Activated CD4-positive, alpha-beta T cell treated with anti-CD3 and anti-CD28 coated beads, Interleukin-2, amount 10 ng/mL, durations not matched to agents 24 days and 14 days (primary cell): ENCODE results near the gene MSX2. TPM values are rescaled to one million over a fixed set of nuclear protein-coding genes. Genes with fewer than 3 reads are reported as not detected.

Source experiments
- DNase-seq: peaks from one replicate; pipeline ENCODE4 v3.0.0; 2022
- H3K27ac Mint-ChIP-seq: one replicate; pipeline ENCODE4 v1.8.0; 2022; ENCODE audit warnings: mild to moderate bottlenecking, mixed read lengths
- H3K27me3 Mint-ChIP-seq: one replicate; pipeline ENCODE4 v1.8.0; 2022; ENCODE audit warnings: mixed read lengths
- H3K36me3 Mint-ChIP-seq: one replicate; pipeline ENCODE4 v1.8.0; 2022; ENCODE audit warnings: low read depth, mild to moderate bottlenecking, mixed read lengths
- H3K4me1 Mint-ChIP-seq: one replicate; pipeline ENCODE4 v1.8.0; 2021; ENCODE audit warnings: mixed read lengths
- H3K4me3 Mint-ChIP-seq: one replicate; pipeline ENCODE4 v1.8.0; 2022; ENCODE audit warnings: mild to moderate bottlenecking, moderate library complexity, mixed read lengths
- H3K9me3 Mint-ChIP-seq: one replicate; pipeline ENCODE4 v1.8.0; 2021; ENCODE audit warnings: mixed read lengths
- intact Hi-C: fragments of 100-400 bp; cut with micrococcal nuclease; formaldehyde crosslinking; loops from one replicate; pipeline ENCODE4 v1.15.1; 2023
- total RNA-seq: library from RNA; stranded (reverse); gene quantifications from 2 replicates; pipeline ENCODE4 v1.2.3, GENCODE V29; 2022

Gene MSX2
- total RNA-seq, 1 donor from 2014 or later = not detected

GRCh38 chr5:174699131-174699530 lies 25.3 kb upstream of the MSX2 start:
- Mint-ChIP-seq H3K27ac (no peak overlapping the region), H3K4me3 (no peak overlapping the region), H3K4me1 (no peaks in the 10 kb centered on the region), H3K9me3 (no peaks in the 10 kb centered on the region), H3K36me3 (no peaks in the 10 kb centered on the region), H3K27me3 (peaks cover 10% of the 10 kb centered on the region)
- intact Hi-C loops = no loop called here
- DNase-seq = no peak

- no peak overlapping the region for H3K27ac Mint-ChIP-seq
- no peak overlapping the region for H3K4me3 Mint-ChIP-seq
- intact Hi-C loops = no loop called here
- no peaks in the 10 kb centered on the region for H3K4me1 Mint-ChIP-seq
- no peaks in the 10 kb centered on the region for H3K9me3 Mint-ChIP-seq
- H3K36me3 Mint-ChIP-seq = no peaks in the 10 kb centered on the region
- H3K27me3 Mint-ChIP-seq = no peaks in the 10 kb centered on the region
- DNase-seq = no peak
Measured at GRCh38 chr5:174706997-174707572, 17.3 kb upstream of the MSX2 start.

GRCh38 chr5:174707671-174708070 lies 16.7 kb upstream of the MSX2 start:
- Mint-ChIP-seq H3K9me3 (no peaks in the 10 kb centered on the region), H3K4me1 (no peaks in the 10 kb centered on the region), H3K4me3 (no peak overlapping the region), H3K36me3 (no peaks in the 10 kb centered on the region), H3K27me3 (no peaks in the 10 kb centered on the region), H3K27ac (no peak overlapping the region)
- DNase-seq = no peak
- intact Hi-C loops = no loop called here

- Mint-ChIP-seq H3K4me1 (no peaks in the 10 kb centered on the region), H3K36me3 (no peaks in the 10 kb centered on the region), H3K27me3 (no peaks in the 10 kb centered on the region), H3K27ac (no peak overlapping the region), H3K9me3 (no peaks in the 10 kb centered on the region), H3K4me3 (no peak overlapping the region)
- DNase-seq = no peak
- intact Hi-C loops = no loop called here
Measured at GRCh38 chr5:174708476-174709207, 15.7 kb upstream of the MSX2 start.

- Mint-ChIP-seq H3K36me3 (no peaks in the 10 kb centered on the region), H3K4me1 (no peaks in the 10 kb centered on the region), H3K9me3 (no peaks in the 10 kb centered on the region), H3K4me3 (no peak overlapping the region), H3K27ac (no peak overlapping the region), H3K27me3 (peaks cover 17% of the 10 kb centered on the region)
- intact Hi-C loops = no loop called here
- DNase-seq = no peak
Measured at GRCh38 chr5:174714751-174715150, 9.6 kb upstream of the MSX2 start.

GRCh38 chr5:174715804-174716203 lies 8.6 kb upstream of the MSX2 start:
- no peak for DNase-seq
- H3K4me1 Mint-ChIP-seq = no peaks in the 10 kb centered on the region
- H3K4me3 Mint-ChIP-seq = no peak overlapping the region
- intact Hi-C loops = no loop called here
- no peaks in the 10 kb centered on the region for H3K9me3 Mint-ChIP-seq
- no peak overlapping the region for H3K27ac Mint-ChIP-seq
- H3K36me3 Mint-ChIP-seq = no peaks in the 10 kb centered on the region
- H3K27me3 Mint-ChIP-seq = peaks cover 27% of the 10 kb centered on the region

GRCh38 chr5:174717826-174718455 lies 6.4 kb upstream of the MSX2 start:
- Mint-ChIP-seq H3K9me3 (no peaks in the 10 kb centered on the region), H3K27me3 (peaks cover 43% of the 10 kb centered on the region), H3K4me1 (no peaks in the 10 kb centered on the region), H3K27ac (no peak overlapping the region), H3K4me3 (no peak overlapping the region), H3K36me3 (no peaks in the 10 kb centered on the region)
- DNase-seq = no peak
- intact Hi-C loops = no loop called here

GRCh38 chr5:174718880-174719610 lies 5.3 kb upstream of the MSX2 start:
- Mint-ChIP-seq H3K4me1 (peaks cover 5% of the 10 kb centered on the region), H3K27me3 (peaks cover 54% of the 10 kb centered on the region), H3K4me3 (no peak overlapping the region), H3K36me3 (no peaks in the 10 kb centered on the region), H3K9me3 (peaks cover 6% of the 10 kb centered on the region), H3K27ac (no peak overlapping the region)
- intact Hi-C loops = no loop called here
- no peak for DNase-seq

GRCh38 chr5:174719793-174720611 lies 4.4 kb upstream of the MSX2 start:
- Mint-ChIP-seq H3K4me3 (no peak overlapping the region), H3K4me1 (peaks cover 6% of the 10 kb centered on the region), H3K27ac (no peak overlapping the region), H3K9me3 (peaks cover 8% of the 10 kb centered on the region), H3K36me3 (no peaks in the 10 kb centered on the region), H3K27me3 (peaks cover 59% of the 10 kb centered on the region)
- no peak for DNase-seq
- intact Hi-C loops = no loop called here

- peaks cover 10% of the 10 kb centered on the region for H3K9me3 Mint-ChIP-seq
Measured at GRCh38 chr5:174720612-174721529, 3.5 kb upstream of the MSX2 start.

GRCh38 chr5:174721530-174722432 lies 2.6 kb upstream of the MSX2 start:
- Mint-ChIP-seq H3K27me3 (peaks cover 74% of the 10 kb centered on the region), H3K4me1 (peaks cover 6% of the 10 kb centered on the region), H3K27ac (no peak overlapping the region), H3K9me3 (peaks cover 12% of the 10 kb centered on the region), H3K4me3 (no peak overlapping the region), H3K36me3 (no peaks in the 10 kb centered on the region)
- no peak for DNase-seq
- intact Hi-C loops = no loop called here

More at GRCh38 chr5:174720612-174721529, 3.5 kb upstream of the MSX2 start:
- no peak for DNase-seq
- Mint-ChIP-seq H3K4me1 (peaks cover 6% of the 10 kb centered on the region), H3K4me3 (no peak overlapping the region), H3K27me3 (peaks cover 67% of the 10 kb centered on the region), H3K36me3 (no peaks in the 10 kb centered on the region), H3K27ac (no peak overlapping the region)
- intact Hi-C loops = no loop called here

- DNase-seq = no peak
- Mint-ChIP-seq H3K27me3 (peaks cover 81% of the 10 kb centered on the region), H3K36me3 (no peaks in the 10 kb centered on the region), H3K27ac (no peak overlapping the region), H3K4me1 (peaks cover 6% of the 10 kb centered on the region), H3K4me3 (no peak overlapping the region), H3K9me3 (peaks cover 12% of the 10 kb centered on the region)
- intact Hi-C loops = no loop called here
Measured at GRCh38 chr5:174722500-174722899, 1.9 kb upstream of the MSX2 start.
